ENCODE measurements around the gene VPS45. TPM values are rescaled to one million over a fixed set of nuclear protein-coding genes. Genes with fewer than 3 reads are reported as not detected.

The VPS45 gene
- polyA plus RNA-seq, 1 donor from 2014 or later: 174 TPM

- Histone ChIP-seq H3K79me2 (replicated peaks; ENCODE audit: insufficient read depth, low read length) (no peaks in the 10 kb centered on the region), H3K9me3 (ENCODE audit: low read length) (no peaks in the 10 kb centered on the region), H3K4me3 (ENCODE audit: low read length) (no peak overlapping the region), H3K27ac (ENCODE audit: low read length) (no peak overlapping the region), H4K20me1 (ENCODE audit: insufficient read depth) (no peaks in the 10 kb centered on the region), H3K4me2 (ENCODE audit: low read length) (no peak overlapping the region), H3K9ac (ENCODE audit: low read length) (no peak overlapping the region), H3K36me3 (ENCODE audit: insufficient read depth, low read length) (no peaks in the 10 kb centered on the region), H3K9me2 (ENCODE audit: insufficient read depth, low read length) (no peaks in the 10 kb centered on the region), H3K27me3 (ENCODE audit: insufficient read depth, low read depth, low read length) (no peaks in the 10 kb centered on the region), H3F3A (ENCODE audit: insufficient read depth, low read length, poor library complexity, severe bottlenecking) (no peaks in the 10 kb centered on the region), H2AFZ (ENCODE audit: low read depth, low read length) (no peak overlapping the region)
- TF ChIP-seq TAF1 (IDR thresholded peaks at IDR 0.05; ENCODE audit: low read depth) (no peak), EP300 (conservative IDR thresholded peaks at IDR 0.05; ENCODE audit: poor library complexity, severe bottlenecking) (no peak), MXI1 (conservative IDR thresholded peaks at IDR 0.05; ENCODE audit: poor library complexity, severe bottlenecking) (no peak), REST (IDR thresholded peaks at IDR 0.05; ENCODE audit: borderline replicate concordance) (no peak), SMC3 (conservative IDR thresholded peaks at IDR 0.05; ENCODE audit: poor library complexity) (no peak), CTCF (IDR thresholded peaks at IDR 0.05; ENCODE audit: poor library complexity, severe bottlenecking) (no peak), POLR2AphosphoS5 (IDR thresholded peaks at IDR 0.05) (no peak), EZH2 (IDR thresholded peaks at IDR 0.05; ENCODE audit: borderline replicate concordance, insufficient read depth, low read length, poor library complexity, severe bottlenecking) (no peak), RAD21 (conservative IDR thresholded peaks at IDR 0.05) (no peak)
These were observed 43.4 kb upstream of the VPS45 start for GRCh38 chr1:150024156-150024555.

GRCh38 chr1:150028322-150028721 is 39.3 kb upstream of the VPS45 start:
- H3K79me2 ChIP-seq (replicated peaks; ENCODE audit: insufficient read depth, low read length): no peaks in the 10 kb centered on the region

GRCh38 chr1:150034336-150034735 is 33.2 kb upstream of the VPS45 start:
- no peaks in the 10 kb centered on the region for H3K9me2 ChIP-seq (ENCODE audit: insufficient read depth, low read length)
- H3K9ac ChIP-seq (ENCODE audit: low read length): no peak overlapping the region
- H3K79me2 ChIP-seq (replicated peaks; ENCODE audit: insufficient read depth, low read length): no peaks in the 10 kb centered on the region
- H3K27me3 ChIP-seq (ENCODE audit: insufficient read depth, low read depth, low read length): no peaks in the 10 kb centered on the region
- no peaks in the 10 kb centered on the region for H3F3A ChIP-seq (ENCODE audit: insufficient read depth, low read length, poor library complexity, severe bottlenecking)
- no peak overlapping the region for H3K4me2 ChIP-seq (ENCODE audit: low read length)
- H3K27ac ChIP-seq (ENCODE audit: low read length): no peak overlapping the region
- no peaks in the 10 kb centered on the region for H3K36me3 ChIP-seq (ENCODE audit: insufficient read depth, low read length)
- no peaks in the 10 kb centered on the region for H4K20me1 ChIP-seq (ENCODE audit: insufficient read depth)
- H3K9me3 ChIP-seq (ENCODE audit: low read length): no peaks in the 10 kb centered on the region
- TF ChIP-seq SMC3 (conservative IDR thresholded peaks at IDR 0.05; ENCODE audit: poor library complexity) (no peak), RAD21 (conservative IDR thresholded peaks at IDR 0.05) (no peak), MXI1 (conservative IDR thresholded peaks at IDR 0.05; ENCODE audit: poor library complexity, severe bottlenecking) (no peak), EZH2 (IDR thresholded peaks at IDR 0.05; ENCODE audit: borderline replicate concordance, insufficient read depth, low read length, poor library complexity, severe bottlenecking) (no peak), POLR2AphosphoS5 (IDR thresholded peaks at IDR 0.05) (no peak), REST (IDR thresholded peaks at IDR 0.05; ENCODE audit: borderline replicate concordance) (no peak), CTCF (IDR thresholded peaks at IDR 0.05; ENCODE audit: poor library complexity, severe bottlenecking) (no peak), EP300 (conservative IDR thresholded peaks at IDR 0.05; ENCODE audit: poor library complexity, severe bottlenecking) (no peak), TAF1 (IDR thresholded peaks at IDR 0.05; ENCODE audit: low read depth) (no peak)
- H2AFZ ChIP-seq (ENCODE audit: low read depth, low read length): no peak overlapping the region
- no peak overlapping the region for H3K4me3 ChIP-seq (ENCODE audit: low read length)

More at GRCh38 chr1:150028322-150028721, 39.3 kb upstream of the VPS45 start:
- Histone ChIP-seq H3K4me3 (ENCODE audit: low read length) (no peak overlapping the region), H3K9me3 (ENCODE audit: low read length) (no peaks in the 10 kb centered on the region), H3K9me2 (ENCODE audit: insufficient read depth, low read length) (no peaks in the 10 kb centered on the region), H3K27me3 (ENCODE audit: insufficient read depth, low read depth, low read length) (no peaks in the 10 kb centered on the region), H4K20me1 (ENCODE audit: insufficient read depth) (no peaks in the 10 kb centered on the region), H3K9ac (ENCODE audit: low read length) (no peak overlapping the region), H3F3A (ENCODE audit: insufficient read depth, low read length, poor library complexity, severe bottlenecking) (no peaks in the 10 kb centered on the region), H2AFZ (ENCODE audit: low read depth, low read length) (no peak overlapping the region), H3K36me3 (ENCODE audit: insufficient read depth, low read length) (no peaks in the 10 kb centered on the region), H3K27ac (ENCODE audit: low read length) (no peak overlapping the region), H3K4me2 (ENCODE audit: low read length) (no peak overlapping the region)
- TF ChIP-seq POLR2AphosphoS5 (IDR thresholded peaks at IDR 0.05): no peak

Measured in neural cell (in vitro differentiated cells).